Medulla oblongata (tissue), 1 donor: ENCODE results near the gene PTAFR.

Source experiments
- DNase-seq: peaks from one replicate; pipeline ENCODE4 v3.0.0-alpha.2; 2015; ENCODE audit errors: extremely low spot score

PTAFR gene

DNA sequence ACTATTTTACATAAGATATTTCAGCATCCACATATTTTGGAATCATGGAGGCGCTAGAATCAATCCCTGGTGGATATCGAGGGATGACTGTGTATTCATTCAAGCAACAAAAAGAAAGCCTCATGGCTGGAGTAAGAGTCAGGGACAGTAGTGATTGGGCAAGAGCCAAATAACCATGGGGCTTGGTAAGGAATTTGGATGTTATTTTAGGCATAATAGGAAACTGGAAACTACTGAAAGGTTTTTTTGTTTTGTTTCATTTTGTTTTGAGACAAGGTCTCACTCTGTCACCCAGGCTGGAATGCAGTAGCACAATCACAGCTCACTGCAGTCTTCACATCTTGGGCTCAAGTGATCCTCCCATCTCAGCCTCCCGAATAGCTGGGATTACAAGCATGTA is 54.3 kb downstream of the PTAFR start:
- no peak for DNase-seq

DNA sequence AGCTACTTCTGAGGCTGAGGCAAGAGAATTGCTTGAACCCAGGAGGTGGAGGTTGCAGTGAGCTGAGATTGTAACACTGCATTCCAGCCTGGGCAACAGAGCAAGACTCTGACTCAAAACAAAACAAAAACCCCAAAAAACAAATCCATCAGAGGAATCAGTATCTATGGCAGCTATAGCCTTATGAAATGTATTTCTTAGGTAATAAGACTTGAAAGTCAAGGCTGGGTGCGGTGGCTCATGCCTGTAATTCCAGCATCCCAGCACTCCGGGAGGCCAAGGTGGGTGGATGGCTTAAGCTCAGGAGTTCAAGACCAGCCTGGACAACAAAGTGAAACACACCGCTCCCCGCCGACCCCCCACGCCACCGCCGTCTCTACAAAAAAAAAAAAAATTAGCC is 56.9 kb downstream of the PTAFR start:
- no peak for DNase-seq

DNA sequence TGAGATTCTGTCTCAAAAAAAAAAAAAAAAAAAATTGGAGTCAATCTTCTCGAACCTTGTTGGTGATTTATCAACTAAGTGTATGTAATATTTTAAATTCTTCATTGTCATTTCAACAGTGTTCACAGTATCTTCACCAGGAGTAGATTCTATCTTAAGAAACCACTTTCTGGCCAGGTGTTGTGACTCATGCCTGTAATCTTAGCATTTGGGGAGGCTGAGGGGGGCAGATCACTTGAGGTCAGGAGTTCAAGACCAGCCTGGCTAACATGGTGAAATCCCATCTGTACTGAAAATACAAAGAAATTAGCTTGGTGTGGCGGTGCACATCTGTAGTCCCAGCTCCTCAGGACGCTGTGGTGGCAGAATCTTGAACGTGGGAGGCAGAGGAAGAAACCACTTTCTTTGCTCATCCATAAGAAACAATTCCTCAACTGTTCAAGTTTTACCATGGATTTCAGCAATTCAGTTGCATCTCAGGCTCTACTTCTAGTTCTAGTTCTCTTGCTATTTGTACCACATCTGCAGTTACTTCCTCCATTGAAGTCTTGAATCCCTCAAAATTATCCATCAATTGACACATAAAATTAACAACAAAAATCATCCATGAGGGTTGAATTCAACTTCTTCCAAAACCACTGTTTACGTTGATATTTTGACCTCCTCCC is 57.7 kb downstream of the PTAFR start:
- DNase-seq, result no peak

DNA sequence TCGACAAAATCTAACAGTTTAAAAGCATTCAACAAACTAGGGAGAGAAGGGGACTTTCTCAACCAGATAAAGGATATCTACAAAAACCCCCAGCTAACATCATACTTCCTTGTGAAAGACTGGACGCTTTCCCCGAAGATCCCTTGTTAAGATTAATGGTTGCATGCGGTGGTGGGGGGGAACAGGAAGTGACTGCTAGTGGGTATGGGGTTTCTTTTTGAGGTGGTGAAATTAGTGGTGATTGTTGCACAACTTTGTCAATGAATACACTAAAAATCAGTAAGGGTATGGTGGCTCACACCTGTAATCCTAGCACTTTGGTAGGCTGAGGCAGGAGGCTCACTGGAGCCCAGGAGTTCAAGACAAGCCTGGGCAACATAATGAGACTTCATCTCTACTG is 61.2 kb downstream of the PTAFR start:
- DNase-seq, result peak; percentile 49

DNA sequence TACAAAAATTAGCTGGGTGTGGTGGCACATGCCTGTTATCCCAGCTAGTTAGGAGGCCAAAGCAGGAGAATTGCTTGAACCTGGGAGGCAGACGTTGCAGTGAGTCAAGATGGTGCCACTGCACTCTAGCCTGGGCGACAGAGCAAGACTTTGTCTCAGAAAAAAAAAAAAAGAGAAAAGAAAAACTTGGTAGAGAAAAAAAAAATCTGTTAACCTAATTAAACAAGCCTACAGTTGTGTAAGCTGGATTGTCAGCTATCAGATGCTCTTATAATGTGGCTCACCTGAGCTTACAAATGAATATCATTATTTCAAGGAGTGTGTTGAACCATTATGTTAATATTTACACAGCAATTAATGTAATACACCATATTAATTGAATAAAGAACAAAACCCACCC is 61.6 kb downstream of the PTAFR start:
- DNase-seq, result no peak

DNA sequence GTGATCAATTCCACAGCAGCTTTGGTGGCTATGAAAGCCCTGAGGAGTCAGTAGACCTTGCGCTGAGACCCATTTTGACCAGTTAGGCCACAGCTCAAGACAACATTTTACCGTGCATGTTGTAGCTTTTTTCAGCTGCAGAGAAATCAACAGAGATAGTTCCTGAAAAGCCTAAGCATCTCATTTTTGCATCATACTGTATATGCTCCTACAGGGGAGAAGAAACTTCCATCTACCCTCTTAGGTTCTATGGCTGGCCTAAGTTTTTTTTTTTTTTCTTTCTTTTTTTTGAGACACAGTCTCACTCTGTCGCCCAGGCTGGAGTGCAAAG is 63.3 kb downstream of the PTAFR start:
- DNase-seq, result no peak

DNA sequence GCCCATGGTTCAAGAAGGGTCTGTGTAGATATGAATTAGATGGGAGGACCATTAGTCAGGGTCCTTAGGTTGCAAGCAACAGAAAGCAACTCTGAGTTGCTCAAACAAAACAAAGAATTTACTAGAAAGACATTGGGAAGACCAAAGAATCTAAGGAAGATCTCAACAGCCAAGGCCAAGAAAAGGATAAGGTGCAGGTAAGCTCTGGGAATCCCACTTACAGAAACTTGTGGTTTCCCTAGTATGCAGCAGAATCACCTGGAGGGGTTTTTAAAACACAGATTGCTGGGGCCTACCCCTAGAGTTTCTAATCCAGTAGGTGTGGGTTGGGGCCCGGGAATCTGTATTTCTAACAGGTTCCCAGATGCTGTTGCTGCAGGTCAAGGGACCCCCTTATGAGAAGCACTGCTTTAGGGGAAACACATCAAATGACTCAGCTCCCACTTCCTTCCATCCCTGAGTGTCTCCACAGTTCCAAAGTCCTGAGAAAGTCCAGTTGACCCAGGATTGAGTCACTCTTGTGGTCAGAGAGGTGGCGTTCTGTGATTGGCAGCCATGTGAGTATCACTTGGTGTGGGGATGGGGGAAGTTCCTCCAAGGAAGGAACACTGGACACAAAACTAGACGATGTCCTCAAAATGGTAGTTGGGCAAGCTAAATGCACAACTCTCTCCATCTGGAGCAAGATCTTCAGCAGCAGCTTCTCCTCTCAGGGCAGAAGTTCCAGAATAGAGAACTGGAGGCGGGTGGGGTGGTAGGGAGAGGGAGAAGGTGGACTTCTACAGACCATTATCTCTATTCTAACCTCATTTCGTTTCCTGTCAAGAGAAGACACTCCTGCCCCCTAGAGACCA is 63.9 kb downstream of the PTAFR start:
- DNase-seq, result peak; percentile 58

DNA sequence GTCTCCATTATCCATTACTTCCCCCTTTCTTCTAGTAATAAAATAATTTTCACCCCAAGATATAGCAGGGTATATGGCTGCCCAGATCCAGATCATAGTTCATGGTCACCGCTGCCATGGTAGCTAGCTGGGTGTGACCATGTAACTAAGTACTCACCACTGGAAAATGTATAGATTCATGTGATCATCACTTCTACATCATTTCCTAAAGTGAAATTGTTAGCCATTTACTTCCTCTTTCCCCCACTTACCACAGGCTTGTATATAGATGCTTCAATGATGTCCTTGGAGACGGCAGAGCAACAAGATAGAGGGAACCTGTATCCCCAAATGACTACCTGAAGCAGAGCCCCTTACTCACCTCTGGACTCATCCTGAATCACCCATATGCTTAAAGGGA is 65.3 kb downstream of the PTAFR start:
- no peak for DNase-seq

DNA sequence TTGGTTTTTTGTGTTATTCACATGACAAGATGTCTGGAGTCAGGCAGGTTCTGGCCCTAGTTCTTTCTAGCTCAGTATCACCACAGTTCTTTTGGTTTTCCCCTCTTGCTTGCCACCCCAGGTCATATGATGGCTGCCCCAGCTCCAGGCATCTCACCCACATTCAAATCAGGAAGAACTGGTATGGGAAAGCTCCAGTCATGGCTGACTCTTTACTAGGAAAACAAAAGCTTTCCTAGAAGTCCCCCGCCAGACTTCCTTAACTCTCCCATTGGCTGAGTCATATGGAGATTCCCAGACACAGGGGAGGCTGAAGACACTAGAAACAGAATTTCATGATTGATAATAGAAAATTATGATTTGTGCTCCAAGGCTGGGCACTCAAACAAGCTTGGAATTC is 65.9 kb downstream of the PTAFR start:
- no peak for DNase-seq

DNA sequence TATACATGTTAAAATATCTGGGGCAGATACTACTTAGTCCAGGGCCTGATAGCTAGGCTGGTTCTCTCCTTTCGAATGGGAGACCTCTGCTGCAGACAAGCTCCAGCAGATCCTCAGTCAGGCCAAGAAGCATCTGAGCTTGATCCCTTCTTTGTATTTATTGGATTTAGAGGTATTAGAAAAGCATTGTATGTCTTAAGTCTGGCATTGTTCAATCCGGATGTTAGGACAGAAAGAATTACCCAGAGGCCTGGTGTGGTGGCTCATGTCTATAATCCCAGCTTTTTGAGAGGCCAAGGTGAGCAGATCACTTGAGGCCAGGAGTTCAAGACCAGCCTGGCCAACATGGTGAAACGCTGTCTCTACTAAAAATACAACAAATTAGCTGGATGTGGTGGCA is 66.9 kb downstream of the PTAFR start:
- DNase-seq, result no peak

DNA sequence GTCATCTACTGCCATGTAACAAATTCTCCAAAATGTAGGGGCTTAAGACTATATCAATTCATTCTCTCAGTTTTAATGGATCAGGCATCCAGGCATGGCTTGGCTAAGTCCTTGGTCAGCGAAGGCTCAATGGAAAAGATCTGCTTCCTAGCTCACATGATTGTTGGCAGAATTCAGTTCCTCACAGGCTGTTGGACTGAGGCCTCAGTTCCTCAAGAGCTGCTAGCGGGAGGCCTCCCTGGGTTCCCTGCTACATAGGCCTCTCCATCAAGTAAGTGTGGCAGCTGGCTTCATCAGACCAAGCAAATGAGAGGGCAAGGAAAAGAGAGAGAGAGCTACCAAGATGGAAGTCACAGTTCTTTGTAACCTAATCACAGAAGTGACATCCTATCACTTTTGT is 68.5 kb downstream of the PTAFR start:
- peak; percentile 44 for DNase-seq

DNA sequence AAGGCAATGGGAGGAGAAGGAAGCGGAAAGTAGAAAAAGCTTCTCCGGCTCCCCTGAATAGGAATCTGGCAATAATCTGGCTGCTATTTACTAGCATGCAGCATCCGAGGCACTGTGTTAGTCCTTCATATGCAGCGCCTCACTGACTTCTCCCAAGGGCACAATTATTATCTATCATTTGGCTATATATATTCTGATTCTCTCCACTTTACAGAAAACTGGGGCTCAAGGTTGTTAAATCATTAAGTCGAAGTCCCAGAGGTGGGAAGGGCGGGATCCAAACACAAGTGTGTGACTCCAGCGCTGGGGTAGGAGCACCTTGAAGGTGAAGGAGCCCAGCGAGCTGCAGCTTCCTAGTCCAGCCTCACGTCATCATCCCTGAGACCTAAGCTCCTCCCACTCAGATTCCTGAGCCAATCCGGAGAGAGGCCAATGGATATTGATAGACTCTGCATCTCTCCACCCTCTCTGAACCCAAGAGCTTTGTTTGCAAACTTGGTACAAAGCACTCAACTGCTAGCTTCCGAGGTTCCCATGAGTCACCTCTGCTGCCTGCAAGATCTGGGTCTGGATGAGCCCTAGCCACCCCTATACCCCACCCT is 71.5 kb downstream of the PTAFR start:
- DNase-seq, result peak; percentile 87

DNA sequence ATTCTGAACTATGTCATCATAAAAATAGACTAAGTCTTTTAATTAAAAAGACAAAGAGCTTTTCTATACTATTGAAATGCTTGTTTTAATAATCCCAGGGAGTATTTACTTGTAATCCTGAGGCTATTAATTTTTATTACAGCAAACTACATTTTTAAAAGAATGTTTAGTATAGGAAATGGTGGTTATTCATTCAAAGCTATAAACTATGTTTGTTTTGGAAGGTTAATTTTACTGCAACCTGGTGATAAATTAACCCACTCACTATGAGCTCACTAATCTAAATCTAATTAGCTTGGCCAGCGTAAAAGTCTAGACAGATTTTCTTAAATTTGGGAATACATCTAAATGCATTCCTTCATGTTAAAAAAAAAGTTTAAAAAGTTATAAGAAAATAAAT is 74.3 kb downstream of the PTAFR start:
- DNase-seq, result no peak

DNA sequence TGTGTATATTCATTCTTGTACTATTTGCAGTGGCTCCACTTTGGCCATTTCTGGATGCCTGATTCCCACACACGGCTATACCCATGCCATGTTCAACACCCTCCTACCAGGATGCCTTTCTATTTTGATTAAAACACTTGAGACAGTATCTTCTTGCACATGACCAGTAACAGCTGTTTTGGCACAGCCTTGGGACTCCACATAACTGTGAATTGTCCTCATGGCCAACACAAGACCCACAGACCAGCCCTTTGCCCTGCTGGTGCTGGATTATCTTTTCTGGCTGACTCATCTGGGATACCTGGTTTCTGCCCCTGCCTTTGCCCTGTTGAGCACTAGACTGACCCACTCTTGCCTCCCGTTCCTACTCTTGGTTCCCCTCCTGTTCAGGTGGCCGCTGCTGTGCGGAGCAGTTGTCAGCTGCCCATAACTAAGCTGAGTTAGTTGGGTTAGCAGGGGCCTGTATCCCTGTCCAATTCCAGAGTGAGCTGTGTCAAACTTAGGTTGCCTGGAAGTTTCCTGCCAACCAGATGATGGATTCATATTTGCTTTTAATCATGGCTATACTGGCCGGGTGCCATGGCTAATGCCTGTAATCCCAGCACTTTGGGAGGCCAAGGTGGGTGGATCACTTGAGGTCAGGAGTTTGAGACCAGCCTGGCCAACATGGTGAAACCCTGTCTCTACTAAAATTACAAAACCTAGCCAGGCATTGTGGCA is 77.3 kb downstream of the PTAFR start:
- DNase-seq, result no peak
